ENCODE data around the gene INTS4. TPM values are rescaled to one million over a fixed set of nuclear protein-coding genes. Genes with fewer than 3 reads are reported as not detected.
"Not testable (repeated sequence)": the region's sequence is repeated elsewhere in the genome, so short reads cannot be mapped to it uniquely, and the experiment has no call there.

Gene INTS4
- total RNA-seq, 1 donor from 2014 or later, result 40.9 TPM

- no peak for TF ChIP-seq CTCF (IDR thresholded peaks at IDR 0.05; ENCODE audit: unreplicated experiment)
- Mint-ChIP-seq H3K4me3 (ENCODE audit: unreplicated experiment) (no peak overlapping the region), H3K27ac (ENCODE audit: unreplicated experiment) (no peak overlapping the region), H3K9me3 (ENCODE audit: unreplicated experiment) (no peaks in the 10 kb centered on the region), H3K27me3 (ENCODE audit: unreplicated experiment) (no peaks in the 10 kb centered on the region), H3K4me1 (ENCODE audit: unreplicated experiment) (no peaks in the 10 kb centered on the region), H3K36me3 (ENCODE audit: low read depth, unreplicated experiment) (peaks cover 19% of the 10 kb centered on the region)
- no peak for DNase-seq (ENCODE audit: low spot score)
Observed at GRCh38 chr11:77873345-77873744, 121.1 kb downstream of the INTS4 start.

GRCh38 chr11:77871855-77872254, 122.6 kb downstream of the INTS4 start:
- Mint-ChIP-seq H3K4me1 (ENCODE audit: unreplicated experiment) (no peaks in the 10 kb centered on the region), H3K4me3 (ENCODE audit: unreplicated experiment) (no peak overlapping the region), H3K27ac (ENCODE audit: unreplicated experiment) (no peak overlapping the region), H3K27me3 (ENCODE audit: unreplicated experiment) (peaks cover 2% of the 10 kb centered on the region), H3K36me3 (ENCODE audit: low read depth, unreplicated experiment) (peaks cover 16% of the 10 kb centered on the region), H3K9me3 (ENCODE audit: unreplicated experiment) (no peaks in the 10 kb centered on the region)
- TF ChIP-seq CTCF (IDR thresholded peaks at IDR 0.05; ENCODE audit: unreplicated experiment), result no peak
- DNase-seq (ENCODE audit: low spot score), result no peak

GRCh38 chr11:77868744-77869143, 125.7 kb downstream of the INTS4 start:
- Mint-ChIP-seq H3K4me3 (ENCODE audit: unreplicated experiment) (no peak overlapping the region), H3K27ac (ENCODE audit: unreplicated experiment) (no peak overlapping the region), H3K36me3 (ENCODE audit: low read depth, unreplicated experiment) (peaks cover 13% of the 10 kb centered on the region), H3K27me3 (ENCODE audit: unreplicated experiment) (peaks cover 2% of the 10 kb centered on the region), H3K4me1 (ENCODE audit: unreplicated experiment) (no peaks in the 10 kb centered on the region), H3K9me3 (ENCODE audit: unreplicated experiment) (no peaks in the 10 kb centered on the region)
- no peak for TF ChIP-seq CTCF (IDR thresholded peaks at IDR 0.05; ENCODE audit: unreplicated experiment)
- no peak for DNase-seq (ENCODE audit: low spot score)

GRCh38 chr11:77866336-77866735, 128.1 kb downstream of the INTS4 start:
- H3K4me3 Mint-ChIP-seq (ENCODE audit: unreplicated experiment), result no peak overlapping the region
- H3K9me3 Mint-ChIP-seq (ENCODE audit: unreplicated experiment), result no peaks in the 10 kb centered on the region
- no peak for DNase-seq (ENCODE audit: low spot score)
- peaks cover 2% of the 10 kb centered on the region for H3K27me3 Mint-ChIP-seq (ENCODE audit: unreplicated experiment)
- H3K36me3 Mint-ChIP-seq (ENCODE audit: low read depth, unreplicated experiment), result peaks cover 13% of the 10 kb centered on the region
- TF ChIP-seq CTCF (IDR thresholded peaks at IDR 0.05; ENCODE audit: unreplicated experiment), result no peak
- H3K27ac Mint-ChIP-seq (ENCODE audit: unreplicated experiment), result no peak overlapping the region
- H3K4me1 Mint-ChIP-seq (ENCODE audit: unreplicated experiment), result no peaks in the 10 kb centered on the region

- no peaks in the 10 kb centered on the region for H3K4me1 Mint-ChIP-seq (ENCODE audit: unreplicated experiment)
Observed at GRCh38 chr11:77865805-77866204, 128.7 kb downstream of the INTS4 start.

GRCh38 chr11:77861444-77861843, 133.0 kb downstream of the INTS4 start:
- not testable (repeated sequence) for H3K27ac Mint-ChIP-seq (ENCODE audit: unreplicated experiment); DNase-seq (ENCODE audit: low spot score); H3K27me3 Mint-ChIP-seq (ENCODE audit: unreplicated experiment); H3K4me1 Mint-ChIP-seq (ENCODE audit: unreplicated experiment); H3K9me3 Mint-ChIP-seq (ENCODE audit: unreplicated experiment); H3K4me3 Mint-ChIP-seq (ENCODE audit: unreplicated experiment)
- H3K36me3 Mint-ChIP-seq (ENCODE audit: low read depth, unreplicated experiment), result peaks cover 15% of the 10 kb centered on the region

More at GRCh38 chr11:77865805-77866204, 128.7 kb downstream of the INTS4 start:
- no peak overlapping the region for H3K4me3 Mint-ChIP-seq (ENCODE audit: unreplicated experiment)
- no peak for TF ChIP-seq CTCF (IDR thresholded peaks at IDR 0.05; ENCODE audit: unreplicated experiment)
- no peaks in the 10 kb centered on the region for H3K9me3 Mint-ChIP-seq (ENCODE audit: unreplicated experiment)
- DNase-seq (ENCODE audit: low spot score), result no peak
- H3K36me3 Mint-ChIP-seq (ENCODE audit: low read depth, unreplicated experiment), result peaks cover 13% of the 10 kb centered on the region
- peaks cover 2% of the 10 kb centered on the region for H3K27me3 Mint-ChIP-seq (ENCODE audit: unreplicated experiment)
- no peak overlapping the region for H3K27ac Mint-ChIP-seq (ENCODE audit: unreplicated experiment)

- H3K27ac Mint-ChIP-seq (ENCODE audit: unreplicated experiment); H3K27me3 Mint-ChIP-seq (ENCODE audit: unreplicated experiment); DNase-seq (ENCODE audit: low spot score); H3K4me1 Mint-ChIP-seq (ENCODE audit: unreplicated experiment); H3K4me3 Mint-ChIP-seq (ENCODE audit: unreplicated experiment): not testable (repeated sequence)
- peaks cover 15% of the 10 kb centered on the region for H3K9me3 Mint-ChIP-seq (ENCODE audit: unreplicated experiment)
- peaks cover 47% of the 10 kb centered on the region for H3K36me3 Mint-ChIP-seq (ENCODE audit: low read depth, unreplicated experiment)
Observed at GRCh38 chr11:77857906-77858457, 136.5 kb downstream of the INTS4 start.
